WTC11 (cell line): ENCODE measurements around the gene MDFIC. TPM values are rescaled to one million over a fixed set of nuclear protein-coding genes. Genes with fewer than 3 reads are reported as not detected.
A peak's percentile ranks its signal among the peaks of the same experiment; 100 is the strongest.

ENCODE experiments used
- ATAC-seq: fragments of 200-7000 bp; cut with Tn5 transposase; 2 replicates; pipeline ENCODE4 v1.10.0; 2021; ENCODE audit warnings: mild to moderate bottlenecking, moderate library complexity
- CTCF ChIA-PET: fragments of 300-600 bp; sonication (Branson Sonifier 250); formaldehyde crosslinking; loops from one replicate; lab custom pipeline; 2021; ENCODE audit warnings: antibody characterized with exemption; lab: Charles Lee
- POLR2A ChIA-PET: fragments of 350-600 bp; sonication (Branson Sonifier 250); formaldehyde crosslinking; loops from one replicate; lab custom pipeline; 2021; ENCODE audit warnings: antibody characterized with exemption; lab: Charles Lee
- DNase-seq: peaks from one replicate; pipeline ENCODE4 v3.0.0; 2021; ENCODE audit warnings: low spot score
- H3K27ac Mint-ChIP-seq: 2 replicates; pipeline ENCODE4 v1.8.0; 2021; ENCODE audit warnings: mixed read lengths
- H3K27me3 Mint-ChIP-seq: 2 replicates; pipeline ENCODE4 v1.8.0; 2021; ENCODE audit warnings: low read depth, mild to moderate bottlenecking, moderate library complexity, mixed read lengths
- H3K36me3 Mint-ChIP-seq: 2 replicates; pipeline ENCODE4 v1.8.0; 2021; ENCODE audit warnings: mixed read lengths
- H3K4me1 Mint-ChIP-seq: 2 replicates; pipeline ENCODE4 v1.8.0; 2022; ENCODE audit warnings: mixed read lengths
- H3K4me3 Mint-ChIP-seq: 2 replicates; pipeline ENCODE4 v1.8.0; 2021; ENCODE audit warnings: mild to moderate bottlenecking, moderate library complexity, mixed read lengths
- H3K9me3 Mint-ChIP-seq: 2 replicates; pipeline ENCODE4 v1.8.0; 2021; ENCODE audit warnings: mixed read lengths
- AFF4 ChIP-seq: sonication (generic); formaldehyde crosslinking; IDR thresholded peaks from 2 replicates; pipeline ENCODE4 v1.8.1; 2023; ENCODE audit warnings: mild to moderate bottlenecking, missing genetic modification reagents, borderline replicate concordance
- AR ChIP-seq: fragments of 250-450 bp; sonication (Bioruptor Pico); IDR thresholded peaks from 2 replicates; pipeline ENCODE4 v1.9.0; 2021; ENCODE audit warnings: mild to moderate bottlenecking
- CREM ChIP-seq: sonication (generic); formaldehyde crosslinking; IDR thresholded peaks from 2 replicates; pipeline ENCODE4 v1.8.1; 2022; ENCODE audit warnings: mild to moderate bottlenecking, missing genetic modification reagents, moderate library complexity
- CTCF ChIP-seq: fragments of 200-600 bp; IDR thresholded peaks from 2 replicates; pipeline ENCODE4 v1.8.0; 2022; ENCODE audit warnings: antibody characterized with exemption
- GABPB1 ChIP-seq: sonication (generic); formaldehyde crosslinking; IDR thresholded peaks from 2 replicates; pipeline ENCODE4 v1.8.1; 2023; ENCODE audit warnings: mild to moderate bottlenecking, missing genetic modification reagents
- JAZF1 ChIP-seq: fragments of 250-450 bp; sonication (Bioruptor Pico); IDR thresholded peaks from 2 replicates; pipeline ENCODE4 v1.9.0; 2021; ENCODE audit warnings: moderate library complexity, mild to moderate bottlenecking, inconsistent platforms
- JUN ChIP-seq: sonication (generic); formaldehyde crosslinking; IDR thresholded peaks from 2 replicates; pipeline ENCODE4 v1.8.0; 2023; ENCODE audit warnings: mild to moderate bottlenecking, missing genetic modification reagents
- PRRX2 ChIP-seq: fragments of 250-450 bp; sonication (Bioruptor Pico); IDR thresholded peaks from 2 replicates; pipeline ENCODE4 v1.8.0; 2021; ENCODE audit warnings: mild to moderate bottlenecking
- SMAD4 ChIP-seq: sonication (generic); formaldehyde crosslinking; IDR thresholded peaks from 2 replicates; pipeline ENCODE4 v1.8.0; 2022; ENCODE audit warnings: mild to moderate bottlenecking, missing genetic modification reagents
- USF1 ChIP-seq: sonication (generic); formaldehyde crosslinking; IDR thresholded peaks from 2 replicates; pipeline ENCODE4 v1.8.0; 2022; ENCODE audit warnings: mild to moderate bottlenecking, missing genetic modification reagents
- ZNF138 ChIP-seq: sonication (generic); formaldehyde crosslinking; conservative IDR thresholded peaks from 2 replicates; pipeline ENCODE4 v1.8.1; 2022; ENCODE audit warnings: mild to moderate bottlenecking, moderate library complexity, missing genetic modification reagents
- ZSCAN18 ChIP-seq: fragments of 250-450 bp; sonication (Bioruptor Pico); IDR thresholded peaks from 2 replicates; pipeline ENCODE4 v2.1.2; 2022; ENCODE audit warnings: mild to moderate bottlenecking, moderate library complexity
- total RNA-seq: library from RNA; stranded (reverse); gene quantifications from 3 replicates; pipeline ENCODE4 v1.2.3, GENCODE V29; 2021
- TF ChIP-seq, protein P1 (sequence below): sonication (generic); formaldehyde crosslinking; IDR thresholded peaks from 2 replicates; pipeline ENCODE4 v1.8.1; 2022; ENCODE audit warnings: low read depth, mild to moderate bottlenecking, moderate library complexity, missing genetic modification reagents, borderline replicate concordance
- TF ChIP-seq, protein P2 (sequence below): fragments of 250-450 bp; sonication (Bioruptor Pico); IDR thresholded peaks from 2 replicates; pipeline ENCODE4 v1.9.0; 2021; ENCODE audit warnings: mild to moderate bottlenecking, borderline replicate concordance

MDFIC gene
- total RNA-seq, 1 experiment from 2014 or later, result 8.4 TPM

DNA sequence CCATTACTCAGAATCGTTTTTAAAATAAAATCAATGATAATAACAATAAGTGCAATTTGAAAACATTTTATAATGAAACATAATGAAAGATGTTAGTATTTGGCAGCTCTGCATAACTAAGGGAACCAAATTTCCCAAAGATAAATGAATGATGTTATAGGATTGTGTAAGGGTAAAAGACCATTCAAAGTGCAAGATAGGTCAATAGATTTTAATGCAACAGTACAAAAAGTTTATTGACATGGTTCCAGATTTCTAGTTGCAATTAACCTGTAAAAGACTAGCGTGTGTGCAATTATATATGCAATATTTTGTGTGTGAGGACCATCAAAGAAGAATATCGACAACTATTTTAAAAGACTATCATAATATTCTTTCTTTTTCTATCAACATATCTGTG is 122.3 kb downstream of the MDFIC start:
- CTCF ChIA-PET, result no interaction called here
- TF ChIP-seq AR (CRISPR knock-in tag) (no peak), SMAD4 (CRISPR knock-in tag) (no peak), ZNF138 (CRISPR knock-in tag) (no peak), PRRX2 (CRISPR knock-in tag) (no peak), USF1 (CRISPR knock-in tag) (no peak), GABPB1 (CRISPR knock-in tag) (no peak), JUN (CRISPR knock-in tag) (no peak)
- TF ChIP-seq, protein P1, sequence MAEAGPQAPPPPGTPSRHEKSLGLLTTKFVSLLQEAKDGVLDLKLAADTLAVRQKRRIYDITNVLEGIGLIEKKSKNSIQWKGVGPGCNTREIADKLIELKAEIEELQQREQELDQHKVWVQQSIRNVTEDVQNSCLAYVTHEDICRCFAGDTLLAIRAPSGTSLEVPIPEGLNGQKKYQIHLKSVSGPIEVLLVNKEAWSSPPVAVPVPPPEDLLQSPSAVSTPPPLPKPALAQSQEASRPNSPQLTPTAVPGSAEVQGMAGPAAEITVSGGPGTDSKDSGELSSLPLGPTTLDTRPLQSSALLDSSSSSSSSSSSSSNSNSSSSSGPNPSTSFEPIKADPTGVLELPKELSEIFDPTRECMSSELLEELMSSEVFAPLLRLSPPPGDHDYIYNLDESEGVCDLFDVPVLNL, result no peak
- TF ChIP-seq, all 79 proteins: peak for 0
- DNase-seq (no peak), ATAC-seq (no peak)
- Mint-ChIP-seq H3K4me3 (no peak overlapping the region), H3K4me1 (peaks cover 12% of the 10 kb centered on the region), H3K36me3 (no peaks in the 10 kb centered on the region), H3K27ac (no peak overlapping the region), H3K9me3 (peaks cover 8% of the 10 kb centered on the region), H3K27me3 (no peaks in the 10 kb centered on the region)
- POLR2A ChIA-PET, result no interaction called here

DNA sequence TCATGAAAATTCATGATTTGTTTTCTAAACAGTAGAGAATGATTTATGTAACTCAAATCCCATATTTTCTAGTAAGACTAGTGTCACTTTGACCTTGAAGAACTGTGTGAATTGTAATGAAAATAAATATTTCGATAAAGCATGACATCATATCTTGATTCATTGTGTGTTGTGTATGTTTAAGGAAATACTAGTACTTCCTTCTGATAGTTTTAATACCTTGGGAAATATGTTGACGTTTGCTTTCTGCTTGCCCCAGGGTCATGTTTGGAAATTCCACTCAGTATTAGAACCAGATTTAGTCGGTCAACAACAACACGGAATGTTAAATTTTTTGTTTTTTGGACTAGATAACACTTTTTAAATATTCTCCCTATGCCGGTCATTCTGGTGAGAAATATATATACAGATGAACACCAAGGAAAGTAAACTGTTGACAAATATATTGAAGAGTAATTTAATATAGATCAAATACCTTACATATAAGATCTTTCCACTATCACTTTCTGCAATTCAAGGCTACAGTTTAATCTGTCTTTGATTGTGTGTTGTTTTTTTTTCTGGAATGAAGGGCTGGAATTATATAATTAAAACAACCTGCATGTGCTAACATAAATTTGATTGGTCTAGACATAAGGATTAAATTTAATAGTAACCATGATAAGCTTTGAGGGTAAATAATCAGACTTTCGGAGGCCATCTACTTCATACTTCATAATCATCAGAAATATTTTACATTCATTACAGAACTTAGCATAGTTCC is 126.2 kb downstream of the MDFIC start:
- ATAC-seq (no peak), DNase-seq (no peak)
- Mint-ChIP-seq H3K36me3 (no peaks in the 10 kb centered on the region; the same call in 1 of the 2 replicates), H3K4me1 (peaks cover 16% of the 10 kb centered on the region), H3K27ac (no peak overlapping the region), H3K27me3 (no peaks in the 10 kb centered on the region; the same call in 1 of the 2 replicates), H3K9me3 (peaks cover 16% of the 10 kb centered on the region), H3K4me3 (no peak overlapping the region)
- CTCF ChIA-PET, result no interaction called here
- TF ChIP-seq, protein P2, sequence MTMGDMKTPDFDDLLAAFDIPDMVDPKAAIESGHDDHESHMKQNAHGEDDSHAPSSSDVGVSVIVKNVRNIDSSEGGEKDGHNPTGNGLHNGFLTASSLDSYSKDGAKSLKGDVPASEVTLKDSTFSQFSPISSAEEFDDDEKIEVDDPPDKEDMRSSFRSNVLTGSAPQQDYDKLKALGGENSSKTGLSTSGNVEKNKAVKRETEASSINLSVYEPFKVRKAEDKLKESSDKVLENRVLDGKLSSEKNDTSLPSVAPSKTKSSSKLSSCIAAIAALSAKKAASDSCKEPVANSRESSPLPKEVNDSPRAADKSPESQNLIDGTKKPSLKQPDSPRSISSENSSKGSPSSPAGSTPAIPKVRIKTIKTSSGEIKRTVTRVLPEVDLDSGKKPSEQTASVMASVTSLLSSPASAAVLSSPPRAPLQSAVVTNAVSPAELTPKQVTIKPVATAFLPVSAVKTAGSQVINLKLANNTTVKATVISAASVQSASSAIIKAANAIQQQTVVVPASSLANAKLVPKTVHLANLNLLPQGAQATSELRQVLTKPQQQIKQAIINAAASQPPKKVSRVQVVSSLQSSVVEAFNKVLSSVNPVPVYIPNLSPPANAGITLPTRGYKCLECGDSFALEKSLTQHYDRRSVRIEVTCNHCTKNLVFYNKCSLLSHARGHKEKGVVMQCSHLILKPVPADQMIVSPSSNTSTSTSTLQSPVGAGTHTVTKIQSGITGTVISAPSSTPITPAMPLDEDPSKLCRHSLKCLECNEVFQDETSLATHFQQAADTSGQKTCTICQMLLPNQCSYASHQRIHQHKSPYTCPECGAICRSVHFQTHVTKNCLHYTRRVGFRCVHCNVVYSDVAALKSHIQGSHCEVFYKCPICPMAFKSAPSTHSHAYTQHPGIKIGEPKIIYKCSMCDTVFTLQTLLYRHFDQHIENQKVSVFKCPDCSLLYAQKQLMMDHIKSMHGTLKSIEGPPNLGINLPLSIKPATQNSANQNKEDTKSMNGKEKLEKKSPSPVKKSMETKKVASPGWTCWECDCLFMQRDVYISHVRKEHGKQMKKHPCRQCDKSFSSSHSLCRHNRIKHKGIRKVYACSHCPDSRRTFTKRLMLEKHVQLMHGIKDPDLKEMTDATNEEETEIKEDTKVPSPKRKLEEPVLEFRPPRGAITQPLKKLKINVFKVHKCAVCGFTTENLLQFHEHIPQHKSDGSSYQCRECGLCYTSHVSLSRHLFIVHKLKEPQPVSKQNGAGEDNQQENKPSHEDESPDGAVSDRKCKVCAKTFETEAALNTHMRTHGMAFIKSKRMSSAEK (CRISPR knock-in tag), result no peak
- no peak for TF ChIP-seq ZSCAN18 (CRISPR knock-in tag)
- POLR2A ChIA-PET, result no interaction called here

- DNase-seq, result no peak
- peaks cover 16% of the 10 kb centered on the region for H3K9me3 Mint-ChIP-seq
- ATAC-seq, result peak; percentile 82
- H3K4me3 Mint-ChIP-seq, result no peak overlapping the region
- ChIA-PET CTCF (no interaction called here), POLR2A (no interaction called here)
- no peaks in the 10 kb centered on the region; the same call in 1 of the 2 replicates for H3K36me3 Mint-ChIP-seq
- peaks cover 5% of the 10 kb centered on the region for H3K4me1 Mint-ChIP-seq
- no peaks in the 10 kb centered on the region; the same call in 1 of the 2 replicates for H3K27me3 Mint-ChIP-seq
- H3K27ac Mint-ChIP-seq, result no peak overlapping the region
- TF ChIP-seq CTCF (no peak), JAZF1 (CRISPR knock-in tag) (no peak), CREM (CRISPR knock-in tag) (no peak), ZNF138 (CRISPR knock-in tag) (no peak), AFF4 (no peak)
Observed at GRCh38 chr7:115052706-115053105, 130.8 kb downstream of the MDFIC start.
